Measurements from ENCODE around the gene SDHA. TPM values are rescaled to one million over a fixed set of nuclear protein-coding genes. Genes with fewer than 3 reads are reported as not detected.

Gene SDHA
- total and polyA plus RNA-seq, 9 of the 15 experiments (the other 6 are each of a cell fraction or from before 2014, with no cell fraction given), result 82.9 to 191 (median 130) TPM

DNA sequence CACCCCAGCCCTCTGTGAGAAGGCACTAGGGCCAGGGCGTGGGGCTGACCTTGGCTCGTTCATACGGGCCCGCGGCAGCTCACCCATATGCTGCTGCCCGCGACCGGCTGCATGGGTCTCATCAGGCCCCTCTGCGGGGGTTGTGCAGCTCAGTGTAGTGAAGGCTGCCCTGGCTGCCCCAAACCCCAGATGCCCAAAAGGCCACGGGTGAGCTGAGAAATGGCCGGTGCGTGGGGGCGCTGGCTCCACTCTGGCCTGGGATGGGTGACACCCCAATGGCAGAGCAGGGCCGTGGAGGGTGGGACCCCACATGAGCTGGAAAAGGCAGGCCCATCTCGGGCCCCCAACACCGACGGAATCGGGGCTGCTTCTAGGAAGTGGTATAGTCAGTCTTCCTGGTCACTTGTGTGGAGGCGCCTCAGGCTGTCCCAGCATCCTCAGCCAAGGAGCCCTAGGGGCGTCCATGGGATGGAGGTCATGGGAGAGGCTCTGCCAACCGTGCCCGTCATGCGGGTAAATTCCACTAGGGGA, 46.3 kb upstream of the SDHA start:
- POLR2A ChIA-PET, result no interaction called here
- intact Hi-C loops (cut with micrococcal nuclease), result no loop called here
- ATAC-seq, result no peak
- Histone ChIP-seq H3K9me1 (ENCODE audit: control insufficient read depth, insufficient read depth, low read length) (peaks cover 4% of the 10 kb centered on the region), H3K27me3 (ENCODE audit: control insufficient read depth in 2 of 2, insufficient read depth in 2 of 2, low read length in 2 of 2) (peaks cover 67 to 93% of the 10 kb centered on the region in 2 experiments), H3K27ac (ENCODE audit: extremely low read depth, low read depth, low read length) (no peak overlapping the region), H3K36me3 (ENCODE audit: control insufficient read depth, insufficient read depth, low read length) (no peaks in the 10 kb centered on the region), H3K4me3 (no peak overlapping the region), H2AFZ (ENCODE audit: low read depth, low read length) (no peak overlapping the region), H3K9me3 (replicated peaks; ENCODE audit: control insufficient read depth, insufficient read depth, low read depth, low read length) (no peaks in the 10 kb centered on the region), H4K20me1 (replicated peaks; ENCODE audit: control insufficient read depth, insufficient read depth, low read length) (peaks cover 12% of the 10 kb centered on the region), H3K79me2 (ENCODE audit: control insufficient read depth, insufficient read depth, low read length) (no peaks in the 10 kb centered on the region), H3K4me1 (replicated peaks in 1 of 2; ENCODE audit: control insufficient read depth in 2 of 2, insufficient read depth in 2 of 2, low read length in 2 of 2) (peaks cover 0 to 20% of the 10 kb centered on the region in 2 experiments; a peak in 3 of 5 replicates), H3K9ac (ENCODE audit: insufficient read depth in 1 of 2, low read depth in 2 of 2, low read length in 2 of 2) (no peak overlapping the region; a peak in 1 of 4 replicates), H3K4me2 (ENCODE audit: insufficient read depth, low read length) (no peak overlapping the region)
- 1% methylated on average over 23 of the region's 23 CpGs for WGBS (ENCODE audit: insufficient coverage, low coverage, missing lambda C conversion rate)
- CTCF ChIA-PET (ENCODE audit: low intra/inter-chr PET ratio), result no interaction called here
- BruUV-seq (replicated peaks), result no TSS peak
- no peak for FAIRE-seq
- in situ Hi-C loops (cut with MboI), result no loop called here
- DNase-seq (ENCODE audit: extremely low read depth in 1 of 4, low spot score in 3 of 4), result no peak
- TF ChIP-seq KLF10 (CRISPR knock-in tag; IDR thresholded peaks at IDR 0.05) (no peak), TCF15 (CRISPR knock-in tag; IDR thresholded peaks at IDR 0.05) (no peak), KDM5B (IDR thresholded peaks at IDR 0.05; ENCODE audit: insufficient replicate concordance, low read depth, low read length) (no peak), CTCFL (IDR thresholded peaks at IDR 0.05; ENCODE audit: borderline replicate concordance, insufficient read depth, low read depth, low read length, poor library complexity, severe bottlenecking) (no peak), CCNT2 (IDR thresholded peaks at IDR 0.05; ENCODE audit: borderline replicate concordance, extremely low read depth, insufficient read length, low read depth, low read length) (no peak), ZNF431 (CRISPR knock-in tag; IDR thresholded peaks at IDR 0.05) (no peak), BCOR (IDR thresholded peaks at IDR 0.05) (no peak), HINFP (tag; conservative IDR thresholded peaks at IDR 0.05; ENCODE audit: low read depth) (no peak), NCOA2 (IDR thresholded peaks at IDR 0.05; ENCODE audit: partially characterized antibody in 2 of 2) (no peak), NFXL1 (CRISPR knock-in tag; IDR thresholded peaks at IDR 0.05) (no peak), MCM5 (IDR thresholded peaks at IDR 0.05; ENCODE audit: low read depth) (no peak), SIN3A (IDR thresholded peaks at IDR 0.05; ENCODE audit: borderline replicate concordance in 2 of 2, control insufficient read depth in 1 of 2, low read depth in 2 of 2, low read length in 2 of 2) (no peak)
- TF ChIP-seq, protein P1, sequence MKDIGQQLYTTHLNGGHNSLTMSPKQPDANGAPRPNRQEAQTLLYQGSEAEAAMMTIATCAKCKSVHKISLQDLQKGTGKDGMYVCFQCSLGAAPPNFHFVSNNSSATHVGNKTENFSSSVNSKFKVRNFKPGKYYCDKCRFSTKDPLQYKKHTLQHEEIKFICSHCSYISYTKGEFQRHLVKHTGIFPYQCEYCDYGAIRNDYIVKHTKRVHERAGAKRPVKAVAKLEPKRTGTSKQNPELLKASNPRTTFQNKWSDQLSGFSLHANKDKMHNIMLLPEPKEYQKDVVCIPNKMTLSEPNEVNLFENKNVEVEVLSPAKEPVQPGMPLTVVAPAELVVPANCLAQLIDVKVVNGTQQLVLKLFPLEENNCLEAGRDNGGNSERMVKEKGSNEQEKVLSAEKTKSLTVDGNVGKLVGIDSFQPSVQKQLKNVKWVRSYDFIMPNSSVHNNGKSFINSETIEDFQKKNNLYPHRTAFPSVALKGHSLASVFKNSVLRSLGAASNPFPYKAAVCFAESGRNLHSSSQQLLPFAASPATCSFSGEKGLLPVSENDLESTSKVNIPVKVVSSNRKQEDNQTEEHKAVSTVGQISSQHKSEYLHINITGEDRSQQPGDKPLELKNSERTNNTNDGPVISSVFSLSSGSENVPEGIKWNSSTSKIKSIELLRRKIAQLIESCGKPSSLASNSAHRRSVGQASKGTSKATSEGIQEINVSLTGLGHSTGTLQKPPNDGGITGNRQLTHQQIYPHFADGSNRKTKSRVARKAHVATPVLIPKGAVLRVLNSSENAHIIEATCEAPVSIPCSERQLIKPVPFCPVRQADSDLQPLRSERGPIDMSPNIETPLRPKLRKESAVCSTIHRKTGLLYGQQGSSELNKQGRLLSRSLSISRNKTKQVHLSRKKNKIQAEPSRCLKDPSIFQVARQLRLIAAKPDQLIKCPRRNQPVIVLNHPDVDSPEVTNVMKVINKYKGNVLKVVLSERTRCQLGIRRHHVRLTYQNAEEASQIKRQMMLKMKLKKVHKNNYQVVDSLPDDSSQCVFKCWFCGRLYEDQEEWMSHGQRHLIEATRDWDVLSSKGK (CRISPR knock-in tag; IDR thresholded peaks at IDR 0.05), result no peak

Measured in K562 (cell line).